HFF-Myc (cell line): ENCODE results near the gene ARPIN.
A peak's percentile ranks its signal among the peaks of the same experiment; 100 is the strongest.
"Not testable (repeated sequence)": the region's sequence is repeated elsewhere in the genome, so short reads cannot be mapped to it uniquely, and the experiment has no call there.

Experiments used
- DNase-seq: peaks from one replicate; pipeline ENCODE4 v3.0.0-alpha.2; 2011; ENCODE audit warnings: low read depth; ENCODE audit errors: extremely low read depth
- H3K4me3 ChIP-seq: replicated peaks from 2 replicates; pipeline ENCODE4 v1.5.1; 2011; ENCODE audit warnings: low read depth, mild to moderate bottlenecking, control low read depth, low read length
- CTCF ChIP-seq: IDR thresholded peaks from 2 replicates; pipeline ENCODE4 v1.5.1; 2012; ENCODE audit warnings: mild to moderate bottlenecking, low read depth, low read length, control low read depth; ENCODE audit errors: missing control alignments

The ARPIN gene

GRCh38 chr15:89888214-89888804, 24.4 kb downstream of the ARPIN start:
- peak; percentile 55 for TF ChIP-seq CTCF
- DNase-seq: peak; percentile 83
- no peak overlapping the region for H3K4me3 ChIP-seq

GRCh38 chr15:89885611-89886010, 27.1 kb downstream of the ARPIN start:
- no peak for DNase-seq
- H3K4me3 ChIP-seq: no peak overlapping the region
- TF ChIP-seq CTCF: no peak

GRCh38 chr15:89885179-89885578, 27.6 kb downstream of the ARPIN start:
- not testable (repeated sequence) for DNase-seq, H3K4me3 ChIP-seq

- no peak for TF ChIP-seq CTCF
- H3K4me3 ChIP-seq: no peak overlapping the region
- DNase-seq: no peak
These were observed 29.2 kb downstream of the ARPIN start for GRCh38 chr15:89883518-89883917.

- DNase-seq: no peak
- TF ChIP-seq CTCF: no peak
- no peak overlapping the region for H3K4me3 ChIP-seq
These were observed 32.0 kb downstream of the ARPIN start for GRCh38 chr15:89880727-89881126.

GRCh38 chr15:89878323-89878722, 34.4 kb downstream of the ARPIN start:
- no peak for DNase-seq
- H3K4me3 ChIP-seq: no peak overlapping the region
- TF ChIP-seq CTCF: no peak

- DNase-seq: no peak
- no peak for TF ChIP-seq CTCF
- no peak overlapping the region for H3K4me3 ChIP-seq
These were observed 35.7 kb downstream of the ARPIN start for GRCh38 chr15:89877083-89877425.
